AG09309 (cell line): ENCODE results near the gene SBSN.

Experiments used
- DNase-seq: peaks from one replicate; pipeline ENCODE4 v3.0.0-alpha.2; 2010; ENCODE audit warnings: low read depth
- H3K4me3 ChIP-seq: 2 replicates; pipeline ENCODE4 v1.5.1; 2011; ENCODE audit warnings: mild to moderate bottlenecking, low read depth, low read length, moderate library complexity; ENCODE audit not compliant: control insufficient read depth
- TF ChIP-seq, protein P1 (sequence below): IDR thresholded peaks from 2 replicates; pipeline ENCODE4 v1.5.1; 2011; ENCODE audit warnings: mild to moderate bottlenecking, low read depth, low read length, inconsistent platforms; ENCODE audit not compliant: insufficient read depth, control insufficient read depth; ENCODE audit errors: missing control alignments

SBSN gene

DNA sequence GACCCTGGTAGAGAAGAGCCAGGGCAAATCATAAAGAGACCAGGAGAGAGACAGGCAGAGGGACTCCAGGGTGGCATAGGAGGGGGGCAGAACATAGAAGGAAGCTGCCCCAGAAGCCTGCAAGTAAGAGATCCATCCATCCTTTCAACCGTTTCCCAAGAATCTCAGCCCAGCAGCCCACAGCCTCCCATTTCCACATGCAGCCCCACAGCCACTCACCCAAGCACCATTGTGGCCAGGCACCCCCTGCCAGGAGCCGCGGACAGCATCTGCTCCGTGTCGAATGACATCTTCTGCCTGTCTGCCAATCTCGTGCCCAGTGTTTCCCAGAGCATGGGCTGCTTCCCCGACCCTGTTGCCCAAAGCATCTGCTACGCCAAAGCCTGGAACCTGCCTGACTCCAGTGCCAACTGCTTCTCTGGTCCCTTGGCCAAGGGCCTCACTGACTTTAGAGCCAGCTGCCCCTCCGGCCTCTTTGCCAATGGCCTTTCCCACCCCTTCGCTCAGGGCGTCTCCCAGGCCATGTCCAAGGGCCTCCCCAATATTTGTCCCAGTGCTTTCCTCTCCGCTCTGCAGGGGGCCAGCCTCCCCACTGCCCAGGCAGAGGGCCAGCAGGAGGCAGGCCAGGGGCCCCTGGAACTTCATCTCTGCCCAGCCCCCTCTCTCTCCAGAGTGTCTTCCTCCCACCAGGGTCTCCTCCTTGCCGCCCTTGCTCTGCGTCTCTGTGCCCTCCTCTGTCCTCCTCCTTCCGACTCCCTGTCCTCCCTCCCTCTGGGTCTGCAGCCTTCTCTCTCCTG lies 15.1 kb downstream of the SBSN start:
- TF ChIP-seq, protein P1, sequence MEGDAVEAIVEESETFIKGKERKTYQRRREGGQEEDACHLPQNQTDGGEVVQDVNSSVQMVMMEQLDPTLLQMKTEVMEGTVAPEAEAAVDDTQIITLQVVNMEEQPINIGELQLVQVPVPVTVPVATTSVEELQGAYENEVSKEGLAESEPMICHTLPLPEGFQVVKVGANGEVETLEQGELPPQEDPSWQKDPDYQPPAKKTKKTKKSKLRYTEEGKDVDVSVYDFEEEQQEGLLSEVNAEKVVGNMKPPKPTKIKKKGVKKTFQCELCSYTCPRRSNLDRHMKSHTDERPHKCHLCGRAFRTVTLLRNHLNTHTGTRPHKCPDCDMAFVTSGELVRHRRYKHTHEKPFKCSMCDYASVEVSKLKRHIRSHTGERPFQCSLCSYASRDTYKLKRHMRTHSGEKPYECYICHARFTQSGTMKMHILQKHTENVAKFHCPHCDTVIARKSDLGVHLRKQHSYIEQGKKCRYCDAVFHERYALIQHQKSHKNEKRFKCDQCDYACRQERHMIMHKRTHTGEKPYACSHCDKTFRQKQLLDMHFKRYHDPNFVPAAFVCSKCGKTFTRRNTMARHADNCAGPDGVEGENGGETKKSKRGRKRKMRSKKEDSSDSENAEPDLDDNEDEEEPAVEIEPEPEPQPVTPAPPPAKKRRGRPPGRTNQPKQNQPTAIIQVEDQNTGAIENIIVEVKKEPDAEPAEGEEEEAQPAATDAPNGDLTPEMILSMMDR: no peak
- DNase-seq: no peak

DNA sequence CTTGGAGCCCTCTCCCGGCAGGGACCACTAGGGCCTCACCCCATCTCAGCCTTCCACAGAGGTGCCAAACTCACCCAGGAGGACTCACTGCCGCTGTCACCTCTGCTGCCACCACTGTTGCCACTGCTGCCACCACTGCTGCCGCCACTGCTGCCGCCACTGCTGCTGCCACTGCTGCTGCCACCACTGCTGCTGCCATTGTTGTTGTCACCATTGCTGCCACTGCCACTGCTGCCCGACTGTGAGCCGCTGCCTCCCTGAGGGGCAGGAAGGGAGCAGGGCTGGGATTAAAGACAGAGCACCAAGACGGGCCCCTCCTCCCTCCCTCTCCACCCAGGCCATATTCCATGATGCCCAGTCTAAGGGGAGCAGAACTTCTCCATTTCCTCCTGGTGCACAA lies 16.8 kb downstream of the SBSN start:
- no peak overlapping the region for H3K4me3 ChIP-seq
- no peak for DNase-seq
- TF ChIP-seq, protein P1: no peak

More for the DNA sequence above, 15.1 kb downstream of the SBSN start:
- no peak overlapping the region for H3K4me3 ChIP-seq

DNA sequence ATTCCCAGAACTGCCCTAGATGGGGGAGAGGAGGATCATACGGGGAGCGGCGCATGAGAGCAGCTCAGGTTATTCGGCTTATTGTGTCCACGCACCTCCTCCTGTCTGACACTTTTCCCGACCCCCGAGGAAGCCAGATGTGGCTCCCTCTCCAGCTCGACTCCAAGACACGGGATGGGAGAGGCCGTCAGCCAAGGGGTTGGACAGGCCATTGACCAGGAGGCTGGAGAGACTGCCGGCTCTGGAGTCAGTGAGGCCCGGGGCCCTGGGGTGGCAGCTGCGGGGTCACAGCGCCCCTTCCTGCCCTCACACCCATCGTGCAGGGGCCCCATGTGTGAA lies 17.5 kb downstream of the SBSN start:
- no peak for DNase-seq
- no peak overlapping the region; the same call in 1 of the 2 replicates for H3K4me3 ChIP-seq

DNA sequence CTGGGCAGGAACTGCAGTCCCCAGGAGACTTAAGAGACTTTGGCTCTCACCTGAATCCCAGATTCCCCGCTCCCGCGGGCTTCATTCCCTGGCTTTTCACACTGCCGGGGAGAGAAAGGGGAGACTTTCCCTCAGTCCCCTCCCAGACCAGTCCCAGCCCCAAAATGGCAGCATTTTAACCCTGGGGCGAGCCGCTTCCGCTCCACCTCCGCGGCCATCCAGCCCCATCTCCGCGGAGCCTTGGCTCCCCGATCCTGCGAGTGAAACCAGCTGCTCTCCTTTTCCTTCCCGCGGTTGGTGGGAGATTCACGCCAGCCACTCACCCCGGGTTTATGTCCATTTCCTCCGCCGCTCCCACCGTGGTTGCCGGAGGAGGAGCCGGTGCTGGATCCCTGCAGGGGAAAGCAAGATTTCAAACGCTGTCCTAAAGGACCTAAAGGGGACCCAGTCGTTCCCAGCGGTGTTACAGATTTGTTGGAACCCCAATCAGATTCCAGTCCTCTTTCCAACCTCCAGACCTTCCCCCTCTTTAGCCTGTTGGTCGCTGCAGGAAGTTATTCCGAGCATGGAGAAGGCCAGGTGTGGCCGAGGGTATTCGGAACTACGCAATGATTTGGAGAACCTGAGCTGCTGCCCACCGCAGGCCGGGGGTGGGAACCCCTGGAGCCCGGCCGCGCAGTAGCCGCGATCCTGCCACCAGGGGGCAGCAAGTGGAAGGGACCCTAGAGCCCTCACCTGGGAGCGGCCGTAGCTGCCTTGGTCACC lies 18.1 kb downstream of the SBSN start:
- H3K4me3 ChIP-seq: peak overlapping the region; percentile 37
- TF ChIP-seq, protein P1: peak; percentile 89
- no peak for DNase-seq

More for the DNA sequence above, 17.5 kb downstream of the SBSN start:
- TF ChIP-seq, protein P1: no peak

DNA sequence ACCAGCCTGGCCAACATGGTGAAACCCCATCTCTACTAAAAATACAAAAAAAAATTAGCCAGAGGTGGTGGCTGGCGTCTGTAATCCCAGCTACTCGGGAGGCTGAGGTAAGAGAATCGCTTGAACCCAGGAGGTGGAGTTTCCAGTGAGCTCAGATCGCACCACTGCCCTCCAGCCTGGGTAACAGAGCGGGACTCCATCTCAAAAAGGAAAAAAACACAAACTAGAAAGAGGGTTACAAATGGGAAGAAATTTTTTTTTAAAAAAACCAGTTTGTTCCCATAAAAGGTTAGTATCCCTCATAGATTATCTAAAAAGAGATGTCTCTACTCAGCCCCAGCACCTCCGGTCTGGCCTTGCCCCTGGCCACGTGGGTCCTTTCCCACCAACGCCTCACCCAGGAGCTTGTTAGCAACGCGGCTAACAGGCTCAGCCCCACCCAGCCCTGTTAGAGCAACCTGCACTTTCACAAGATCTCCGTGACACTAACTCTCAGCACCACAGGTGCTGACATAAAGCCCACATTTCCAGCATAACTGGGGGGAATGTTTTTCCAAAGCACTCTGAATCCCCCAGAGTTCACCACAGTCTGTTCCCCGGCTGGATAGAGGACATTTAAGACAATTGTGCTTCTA lies 19.0 kb downstream of the SBSN start:
- no peak for DNase-seq
- no peak overlapping the region for H3K4me3 ChIP-seq
- TF ChIP-seq, protein P1: no peak

DNA sequence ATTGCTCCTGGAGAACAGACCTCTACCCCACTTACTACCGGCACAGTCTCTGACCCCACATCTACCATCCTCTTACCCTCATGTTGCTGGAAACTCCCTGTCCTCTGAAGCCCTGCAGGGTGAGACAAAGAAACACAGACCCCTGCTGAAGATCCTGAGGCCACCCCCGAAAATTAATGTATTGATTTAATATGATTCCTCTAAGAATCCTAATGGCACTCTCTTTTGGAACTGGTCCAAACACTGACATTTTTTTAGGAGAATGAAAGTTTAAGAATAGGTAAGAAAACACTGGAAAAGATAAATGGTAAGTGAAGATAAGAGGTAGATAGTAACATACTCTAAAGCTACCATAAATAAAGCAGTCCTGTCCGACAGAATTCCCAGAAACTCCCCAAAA lies 20.0 kb downstream of the SBSN start:
- TF ChIP-seq, protein P1: no peak
- no peak overlapping the region for H3K4me3 ChIP-seq
- no peak for DNase-seq
